Measurements from ENCODE around the gene ANTXR1.

Gene ANTXR1

GRCh38 chr2:69046221-69046662 is 33.3 kb downstream of the ANTXR1 start:
- ChIA-PET POLR2A (no interaction called here), CTCF (no interaction called here)
- H3K27me3 ChIP-seq (replicated peaks in 2 of 5; ENCODE audit: control insufficient read depth in 4 of 5, insufficient read depth in 5 of 5, low read length in 4 of 5) = no peaks in the 10 kb centered on the region
- 100% methylated on average over 1 of the region's 1 CpG for WGBS (ENCODE audit: insufficient coverage)
- no peaks in the 10 kb centered on the region for H3K9me3 ChIP-seq (ENCODE audit: control extremely low read depth in 1 of 5, control insufficient read depth in 4 of 5, insufficient read depth in 2 of 5, low read depth in 1 of 5, low read length in 4 of 5)
- H3K4me1 ChIP-seq (ENCODE audit: control extremely low read depth in 1 of 4, control insufficient read depth in 4 of 4, insufficient read depth in 4 of 4, low read length in 3 of 4) = no peaks in the 10 kb centered on the region
- H3K4me3 ChIP-seq (ENCODE audit: control insufficient read depth in 1 of 7, extremely low read depth in 1 of 7, insufficient read depth in 4 of 7, low read depth in 2 of 7, low read length in 6 of 7) = no peak overlapping the region
- no peaks in the 10 kb centered on the region for H3K36me3 ChIP-seq (ENCODE audit: control insufficient read depth in 4 of 4, insufficient read depth in 4 of 4, low read length in 3 of 4)
- DNase-seq = no peak
- no peak overlapping the region for H3K27ac ChIP-seq (ENCODE audit: insufficient read depth in 1 of 2, low read depth in 1 of 2, low read length in 2 of 2, poor library complexity in 1 of 2, severe bottlenecking in 2 of 2)

GRCh38 chr2:69047625-69048145 is 34.7 kb downstream of the ANTXR1 start:
- Histone ChIP-seq H3K4me3 (ENCODE audit: control insufficient read depth in 1 of 7, extremely low read depth in 1 of 7, insufficient read depth in 4 of 7, low read depth in 2 of 7, low read length in 6 of 7) (no peak overlapping the region), H3K4me1 (ENCODE audit: control extremely low read depth in 1 of 4, control insufficient read depth in 4 of 4, insufficient read depth in 4 of 4, low read length in 3 of 4) (no peaks in the 10 kb centered on the region), H3K9me3 (ENCODE audit: control extremely low read depth in 1 of 5, control insufficient read depth in 4 of 5, insufficient read depth in 2 of 5, low read depth in 1 of 5, low read length in 4 of 5) (no peaks in the 10 kb centered on the region), H3K27me3 (replicated peaks in 2 of 5; ENCODE audit: control insufficient read depth in 4 of 5, insufficient read depth in 5 of 5, low read length in 4 of 5) (no peaks in the 10 kb centered on the region), H3K36me3 (ENCODE audit: control insufficient read depth in 4 of 4, insufficient read depth in 4 of 4, low read length in 3 of 4) (no peaks in the 10 kb centered on the region), H3K27ac (ENCODE audit: insufficient read depth in 1 of 2, low read depth in 1 of 2, low read length in 2 of 2, poor library complexity in 1 of 2, severe bottlenecking in 2 of 2) (no peak overlapping the region)
- DNase-seq = no peak
- WGBS (ENCODE audit: insufficient coverage) = 100% methylated on average over 1 of the region's 1 CpG
- ChIA-PET CTCF (interaction anchor here (1.3 kb wide), 1 partner anchor 18 kb away, joined by 4 read pairs; no protein-coding TSS in a partner anchor), POLR2A (no interaction called here)

GRCh38 chr2:69050802-69051201 is 37.8 kb downstream of the ANTXR1 start:
- no peak overlapping the region for H3K27ac ChIP-seq (ENCODE audit: insufficient read depth in 1 of 2, low read depth in 1 of 2, low read length in 2 of 2, poor library complexity in 1 of 2, severe bottlenecking in 2 of 2)
- H3K9me3 ChIP-seq (ENCODE audit: control extremely low read depth in 1 of 5, control insufficient read depth in 4 of 5, insufficient read depth in 2 of 5, low read depth in 1 of 5, low read length in 4 of 5) = no peaks in the 10 kb centered on the region
- CTCF ChIA-PET = interaction anchor here (0.8 to 0.9 kb wide), 2 partner anchors 12 to 233 kb away, joined by 3 read pairs; no protein-coding TSS in a partner anchor
- H3K36me3 ChIP-seq (ENCODE audit: control insufficient read depth in 4 of 4, insufficient read depth in 4 of 4, low read length in 3 of 4) = no peaks in the 10 kb centered on the region
- WGBS (ENCODE audit: insufficient coverage) = 95% methylated on average over 3 of the region's 4 CpGs
- no peaks in the 10 kb centered on the region for H3K4me1 ChIP-seq (ENCODE audit: control extremely low read depth in 1 of 4, control insufficient read depth in 4 of 4, insufficient read depth in 4 of 4, low read length in 3 of 4)
- POLR2A ChIA-PET = no interaction called here
- no peak overlapping the region for H3K4me3 ChIP-seq (ENCODE audit: control insufficient read depth in 1 of 7, extremely low read depth in 1 of 7, insufficient read depth in 4 of 7, low read depth in 2 of 7, low read length in 6 of 7)
- no peaks in the 10 kb centered on the region for H3K27me3 ChIP-seq (replicated peaks in 2 of 5; ENCODE audit: control insufficient read depth in 4 of 5, insufficient read depth in 5 of 5, low read length in 4 of 5)
- no peak for DNase-seq

- Histone ChIP-seq H3K27ac (ENCODE audit: insufficient read depth in 1 of 2, low read depth in 1 of 2, low read length in 2 of 2, poor library complexity in 1 of 2, severe bottlenecking in 2 of 2) (no peak overlapping the region), H3K4me1 (ENCODE audit: control extremely low read depth in 1 of 4, control insufficient read depth in 4 of 4, insufficient read depth in 4 of 4, low read length in 3 of 4) (no peaks in the 10 kb centered on the region), H3K36me3 (ENCODE audit: control insufficient read depth in 4 of 4, insufficient read depth in 4 of 4, low read length in 3 of 4) (no peaks in the 10 kb centered on the region), H3K27me3 (replicated peaks in 2 of 5; ENCODE audit: control insufficient read depth in 4 of 5, insufficient read depth in 5 of 5, low read length in 4 of 5) (no peaks in the 10 kb centered on the region), H3K4me3 (ENCODE audit: control insufficient read depth in 1 of 7, extremely low read depth in 1 of 7, insufficient read depth in 4 of 7, low read depth in 2 of 7, low read length in 6 of 7) (no peak overlapping the region), H3K9me3 (ENCODE audit: control extremely low read depth in 1 of 5, control insufficient read depth in 4 of 5, insufficient read depth in 2 of 5, low read depth in 1 of 5, low read length in 4 of 5) (peaks cover 0 to 8% (median 0%) of the 10 kb centered on the region in 5 experiments)
- 100% methylated on average over 2 of the region's 2 CpGs for WGBS (ENCODE audit: insufficient coverage)
- DNase-seq = no peak
- ChIA-PET POLR2A (interaction anchor here (0.6 kb wide), 1 partner anchor 29 kb away, joined by 3 read pairs; no protein-coding TSS in a partner anchor), CTCF (interaction anchor here (1.3 kb wide), 1 partner anchor 8 kb away, joined by 3 read pairs; no protein-coding TSS in a partner anchor)
Observed at GRCh38 chr2:69053416-69053965, 40.5 kb downstream of the ANTXR1 start.

- Histone ChIP-seq H3K27me3 (replicated peaks in 2 of 5; ENCODE audit: control insufficient read depth in 4 of 5, insufficient read depth in 5 of 5, low read length in 4 of 5) (no peaks in the 10 kb centered on the region), H3K9me3 (ENCODE audit: control extremely low read depth in 1 of 5, control insufficient read depth in 4 of 5, insufficient read depth in 2 of 5, low read depth in 1 of 5, low read length in 4 of 5) (peaks cover 0 to 12% (median 0%) of the 10 kb centered on the region in 5 experiments), H3K36me3 (ENCODE audit: control insufficient read depth in 4 of 4, insufficient read depth in 4 of 4, low read length in 3 of 4) (no peaks in the 10 kb centered on the region), H3K27ac (ENCODE audit: insufficient read depth in 1 of 2, low read depth in 1 of 2, low read length in 2 of 2, poor library complexity in 1 of 2, severe bottlenecking in 2 of 2) (no peak overlapping the region), H3K4me1 (ENCODE audit: control extremely low read depth in 1 of 4, control insufficient read depth in 4 of 4, insufficient read depth in 4 of 4, low read length in 3 of 4) (no peaks in the 10 kb centered on the region), H3K4me3 (ENCODE audit: control insufficient read depth in 1 of 7, extremely low read depth in 1 of 7, insufficient read depth in 4 of 7, low read depth in 2 of 7, low read length in 6 of 7) (no peak overlapping the region)
- DNase-seq = no peak
- POLR2A ChIA-PET = no interaction called here
- CTCF ChIA-PET = no interaction called here
- 89% methylated on average over 2 of the region's 2 CpGs for WGBS (ENCODE audit: insufficient coverage)
Observed at GRCh38 chr2:69054431-69054830, 41.5 kb downstream of the ANTXR1 start.

- no peak overlapping the region for H3K4me3 ChIP-seq (ENCODE audit: control insufficient read depth in 1 of 7, extremely low read depth in 1 of 7, insufficient read depth in 4 of 7, low read depth in 2 of 7, low read length in 6 of 7)
- H3K9me3 ChIP-seq (ENCODE audit: control extremely low read depth in 1 of 5, control insufficient read depth in 4 of 5, insufficient read depth in 2 of 5, low read depth in 1 of 5, low read length in 4 of 5) = peaks cover 0 to 12% (median 0%) of the 10 kb centered on the region in 5 experiments
- no CpG with 5 or more reads among the region's 2 CpGs for WGBS (ENCODE audit: insufficient coverage)
- no peak for DNase-seq
- POLR2A ChIA-PET = no interaction called here
- H3K27ac ChIP-seq (ENCODE audit: insufficient read depth in 1 of 2, low read depth in 1 of 2, low read length in 2 of 2, poor library complexity in 1 of 2, severe bottlenecking in 2 of 2) = no peak overlapping the region
- H3K36me3 ChIP-seq (ENCODE audit: control insufficient read depth in 4 of 4, insufficient read depth in 4 of 4, low read length in 3 of 4) = no peaks in the 10 kb centered on the region
- H3K4me1 ChIP-seq (ENCODE audit: control extremely low read depth in 1 of 4, control insufficient read depth in 4 of 4, insufficient read depth in 4 of 4, low read length in 3 of 4) = no peaks in the 10 kb centered on the region
- CTCF ChIA-PET = no interaction called here
- no peaks in the 10 kb centered on the region for H3K27me3 ChIP-seq (replicated peaks in 2 of 5; ENCODE audit: control insufficient read depth in 4 of 5, insufficient read depth in 5 of 5, low read length in 4 of 5)
Observed at GRCh38 chr2:69055688-69056470, 42.9 kb downstream of the ANTXR1 start.

- CTCF ChIA-PET = interaction anchor here (0.8 kb wide), 1 partner anchor 249 kb away, joined by 3 read pairs; no protein-coding TSS in a partner anchor
- Histone ChIP-seq H3K27me3 (replicated peaks in 2 of 5; ENCODE audit: control insufficient read depth in 4 of 5, insufficient read depth in 5 of 5, low read length in 4 of 5) (no peaks in the 10 kb centered on the region), H3K36me3 (ENCODE audit: control insufficient read depth in 4 of 4, insufficient read depth in 4 of 4, low read length in 3 of 4) (no peaks in the 10 kb centered on the region), H3K27ac (ENCODE audit: insufficient read depth in 1 of 2, low read depth in 1 of 2, low read length in 2 of 2, poor library complexity in 1 of 2, severe bottlenecking in 2 of 2) (no peak overlapping the region), H3K4me1 (ENCODE audit: control extremely low read depth in 1 of 4, control insufficient read depth in 4 of 4, insufficient read depth in 4 of 4, low read length in 3 of 4) (no peaks in the 10 kb centered on the region), H3K9me3 (ENCODE audit: control extremely low read depth in 1 of 5, control insufficient read depth in 4 of 5, insufficient read depth in 2 of 5, low read depth in 1 of 5, low read length in 4 of 5) (peaks cover 0 to 12% (median 0%) of the 10 kb centered on the region in 5 experiments), H3K4me3 (ENCODE audit: control insufficient read depth in 1 of 7, extremely low read depth in 1 of 7, insufficient read depth in 4 of 7, low read depth in 2 of 7, low read length in 6 of 7) (no peak overlapping the region)
- POLR2A ChIA-PET = no interaction called here
- WGBS (ENCODE audit: insufficient coverage) = no CpG with 5 or more reads among the region's 3 CpGs
- no peak for DNase-seq
Observed at GRCh38 chr2:69057660-69058059, 44.7 kb downstream of the ANTXR1 start.

Data from common myeloid progenitor, CD34-positive (primary cell).